Body of pancreas (tissue), 4 donors: ENCODE data around the gene SDC3.

Source experiments
- CTCF ChIP-seq, 7 experiments: fragments of 450-650 bp in 4 of 7; fragments of 200-600 bp in 3 of 7; sonication (generic) in 3 of 7; IDR thresholded peaks; one replicate each; pipeline ENCODE4 v1.5.1; 2016 to 2019; ENCODE audit warnings: antibody characterized with exemption in 7 of 7
- POLR2A ChIP-seq, 3 donors: fragments of 450-650 bp; IDR thresholded peaks; one replicate each; pipeline ENCODE4 v1.6.1; 2016; ENCODE audit warnings: antibody characterized with exemption in 3 of 3, mild to moderate bottlenecking in 2 of 3

- TF ChIP-seq CTCF (IDR thresholded peaks at IDR 0.05) (no peak), POLR2A (IDR thresholded peaks at IDR 0.05) (no peak)
These were observed 85.5 kb downstream of the SDC3 start for GRCh38 chr1:30822966-30823581.
